NCI-H446 treated with DMSO at 0.1 percent for 48 hours (cell line): ENCODE results near the gene MGAT4A.
"Not testable (repeated sequence)": the region's sequence is repeated elsewhere in the genome, so short reads cannot be mapped to it uniquely, and the experiment has no call there.

ENCODE experiments used
- DNase-seq: peaks from one replicate; lab custom pipeline; 2025; lab: John Stamatoyannopoulos, UW

The MGAT4A gene

GRCh38 chr2:98759827-98760625 is 29.1 kb upstream of the MGAT4A start:
- no peak for DNase-seq

GRCh38 chr2:98759338-98759737 is 28.4 kb upstream of the MGAT4A start:
- no peak for DNase-seq

- peak; percentile 84 for DNase-seq
Observed at GRCh38 chr2:98757904-98758421, 27.0 kb upstream of the MGAT4A start.

- DNase-seq: no peak
Observed at GRCh38 chr2:98753801-98754200, 22.9 kb upstream of the MGAT4A start.

GRCh38 chr2:98752711-98753110 is 21.8 kb upstream of the MGAT4A start:
- DNase-seq: not testable (repeated sequence)

- DNase-seq: no peak
Observed at GRCh38 chr2:98751748-98752147, 20.8 kb upstream of the MGAT4A start.

GRCh38 chr2:98750593-98751282 is 19.8 kb upstream of the MGAT4A start:
- no peak for DNase-seq

GRCh38 chr2:98749066-98749450 is 18.1 kb upstream of the MGAT4A start:
- DNase-seq: peak; percentile 53

- DNase-seq: no peak
Observed at GRCh38 chr2:98748292-98749065, 17.5 kb upstream of the MGAT4A start.

GRCh38 chr2:98747888-98748287 is 17.0 kb upstream of the MGAT4A start:
- DNase-seq: no peak

- no peak for DNase-seq
Observed at GRCh38 chr2:98746426-98746825, 15.5 kb upstream of the MGAT4A start.

- DNase-seq: no peak
Observed at GRCh38 chr2:98744595-98744994, 13.7 kb upstream of the MGAT4A start.

GRCh38 chr2:98743835-98744234 is 12.9 kb upstream of the MGAT4A start:
- DNase-seq: peak; percentile 10

- DNase-seq: no peak
Observed at GRCh38 chr2:98739020-98739419, 8.1 kb upstream of the MGAT4A start.

GRCh38 chr2:98738304-98738703 is 7.4 kb upstream of the MGAT4A start:
- DNase-seq: no peak

- no peak for DNase-seq
Observed at GRCh38 chr2:98737848-98738247, 6.9 kb upstream of the MGAT4A start.

GRCh38 chr2:98736464-98736889 is 5.5 kb upstream of the MGAT4A start:
- DNase-seq: no peak

GRCh38 chr2:98734823-98735260 is 3.9 kb upstream of the MGAT4A start:
- DNase-seq: no peak

GRCh38 chr2:98734162-98734561 is 3.2 kb upstream of the MGAT4A start:
- no peak for DNase-seq

GRCh38 chr2:98732430-98733051 is 1.6 kb upstream of the MGAT4A start:
- DNase-seq: no peak

GRCh38 chr2:98731894-98732349 is 990 bp upstream of the MGAT4A start:
- no peak for DNase-seq

GRCh38 chr2:98730707-98731040 is 258 bp downstream of the MGAT4A start:
- DNase-seq: no peak
